Measurements from ENCODE around the gene MGRN1. TPM values are rescaled to one million over a fixed set of nuclear protein-coding genes. Genes with fewer than 3 reads are reported as not detected.
A peak's percentile ranks its signal among the peaks of the same experiment; 100 is the strongest.

Gene MGRN1
- total RNA-seq, 2 donors from 2014 or later, result 66.9 to 71.4 TPM

GRCh38 chr16:4654964-4655590 is 30.5 kb downstream of the MGRN1 start:
- H3K36me3 Mint-ChIP-seq (ENCODE audit: low read depth), result peaks cover 47% of the 10 kb centered on the region
- H3K9me3 Mint-ChIP-seq, result no peaks in the 10 kb centered on the region
- Histone ChIP-seq H3K4me1 (ENCODE audit: control insufficient read depth, insufficient read depth, low read length) (peaks cover 3% of the 10 kb centered on the region), H3K27ac (ENCODE audit: low read depth, low read length) (no peak overlapping the region), H3K27me3 (ENCODE audit: control insufficient read depth, insufficient read depth, low read length, poor library complexity, severe bottlenecking) (no peaks in the 10 kb centered on the region), H3K9me3 (ENCODE audit: control insufficient read depth, low read length) (no peaks in the 10 kb centered on the region), H3K36me3 (ENCODE audit: control insufficient read depth, insufficient read depth, low read length) (peaks cover 21% of the 10 kb centered on the region), H3K4me3 (ENCODE audit: low read length) (no peak overlapping the region), H3K9ac (ENCODE audit: extremely low read depth, low read length, poor library complexity, severe bottlenecking) (no peak overlapping the region)
- TF ChIP-seq, protein P1, sequence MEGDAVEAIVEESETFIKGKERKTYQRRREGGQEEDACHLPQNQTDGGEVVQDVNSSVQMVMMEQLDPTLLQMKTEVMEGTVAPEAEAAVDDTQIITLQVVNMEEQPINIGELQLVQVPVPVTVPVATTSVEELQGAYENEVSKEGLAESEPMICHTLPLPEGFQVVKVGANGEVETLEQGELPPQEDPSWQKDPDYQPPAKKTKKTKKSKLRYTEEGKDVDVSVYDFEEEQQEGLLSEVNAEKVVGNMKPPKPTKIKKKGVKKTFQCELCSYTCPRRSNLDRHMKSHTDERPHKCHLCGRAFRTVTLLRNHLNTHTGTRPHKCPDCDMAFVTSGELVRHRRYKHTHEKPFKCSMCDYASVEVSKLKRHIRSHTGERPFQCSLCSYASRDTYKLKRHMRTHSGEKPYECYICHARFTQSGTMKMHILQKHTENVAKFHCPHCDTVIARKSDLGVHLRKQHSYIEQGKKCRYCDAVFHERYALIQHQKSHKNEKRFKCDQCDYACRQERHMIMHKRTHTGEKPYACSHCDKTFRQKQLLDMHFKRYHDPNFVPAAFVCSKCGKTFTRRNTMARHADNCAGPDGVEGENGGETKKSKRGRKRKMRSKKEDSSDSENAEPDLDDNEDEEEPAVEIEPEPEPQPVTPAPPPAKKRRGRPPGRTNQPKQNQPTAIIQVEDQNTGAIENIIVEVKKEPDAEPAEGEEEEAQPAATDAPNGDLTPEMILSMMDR (conservative IDR thresholded peaks at IDR 0.05), result no peak
- no peaks in the 10 kb centered on the region for H3K27me3 Mint-ChIP-seq (ENCODE audit: insufficient read depth)
- H3K4me3 Mint-ChIP-seq, result no peak overlapping the region
- peak overlapping the region; percentile 90 for H3K27ac Mint-ChIP-seq
- H3K4me1 Mint-ChIP-seq, result peaks cover 16% of the 10 kb centered on the region
- 96% methylated on average over 10 to 12 of the region's 12 CpGs for WGBS, 2 experiments (ENCODE audit: insufficient coverage in 1 of 2, insufficient read length in 1 of 2)
- DNase-seq, result no peak

DNA sequence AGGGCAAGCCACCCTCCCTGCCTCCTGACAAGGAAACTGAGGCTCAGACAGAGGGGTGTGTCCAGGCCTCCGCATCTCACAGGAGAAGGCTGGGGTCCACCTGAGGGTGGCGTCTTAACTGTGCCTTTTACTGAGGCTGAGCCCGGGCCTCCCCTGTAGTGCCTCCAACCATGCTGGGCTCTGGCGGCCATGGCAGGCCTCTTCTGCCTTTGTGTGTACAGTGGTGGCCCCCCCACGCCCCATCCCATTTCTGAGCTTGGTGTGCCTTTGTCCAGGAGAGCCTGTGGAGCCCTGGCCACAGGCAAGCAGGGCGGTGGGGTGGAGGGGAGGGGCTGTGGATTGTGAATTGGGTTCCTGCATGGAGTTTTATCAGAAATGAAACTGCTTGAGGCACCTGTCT is 31.2 kb downstream of the MGRN1 start:
- 88 to 95% methylated on average over 4 to 6 of the region's 6 CpGs for WGBS, 2 experiments (ENCODE audit: insufficient coverage in 1 of 2, insufficient read length in 1 of 2)
- H3K4me3 Mint-ChIP-seq, result no peak overlapping the region
- TF ChIP-seq, protein P1 (conservative IDR thresholded peaks at IDR 0.05), result no peak
- peaks cover 16% of the 10 kb centered on the region for H3K4me1 Mint-ChIP-seq
- H3K4me3 ChIP-seq (ENCODE audit: low read length), result no peak overlapping the region
- H3K27ac Mint-ChIP-seq, result peak overlapping the region; percentile 35
- peaks cover 41% of the 10 kb centered on the region for H3K36me3 Mint-ChIP-seq (ENCODE audit: low read depth)
- peaks cover 3% of the 10 kb centered on the region for H3K4me1 ChIP-seq (ENCODE audit: control insufficient read depth, insufficient read depth, low read length)
- H3K9ac ChIP-seq (ENCODE audit: extremely low read depth, low read length, poor library complexity, severe bottlenecking), result no peak overlapping the region
- H3K36me3 ChIP-seq (ENCODE audit: control insufficient read depth, insufficient read depth, low read length), result peaks cover 21% of the 10 kb centered on the region
- H3K27me3 Mint-ChIP-seq (ENCODE audit: insufficient read depth), result no peaks in the 10 kb centered on the region
- H3K27me3 ChIP-seq (ENCODE audit: control insufficient read depth, insufficient read depth, low read length, poor library complexity, severe bottlenecking), result no peaks in the 10 kb centered on the region
- no peaks in the 10 kb centered on the region for H3K9me3 Mint-ChIP-seq
- DNase-seq, result no peak
- H3K9me3 ChIP-seq (ENCODE audit: control insufficient read depth, low read length), result no peaks in the 10 kb centered on the region
- no peak overlapping the region for H3K27ac ChIP-seq (ENCODE audit: low read depth, low read length)

DNA sequence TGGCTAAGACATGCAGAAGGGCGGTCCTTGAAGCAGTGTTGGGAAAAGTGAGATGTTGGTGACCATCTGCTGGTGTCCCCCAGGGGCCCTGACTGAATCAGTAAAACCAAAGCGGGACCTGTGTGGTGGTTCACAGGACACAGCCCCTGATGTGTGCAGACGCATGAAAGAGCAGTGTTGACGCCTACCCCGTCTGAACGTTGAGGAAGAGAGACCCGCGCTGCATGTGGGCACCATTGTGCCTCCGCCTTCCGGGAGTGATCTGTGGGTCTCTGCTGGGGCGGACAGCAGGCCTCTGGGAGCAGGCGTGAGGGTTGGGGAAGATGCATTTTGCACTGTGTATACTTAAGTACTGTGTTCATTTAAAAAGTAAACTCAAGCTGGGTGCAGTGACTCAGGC is 31.6 kb downstream of the MGRN1 start:
- H3K36me3 Mint-ChIP-seq (ENCODE audit: low read depth), result peaks cover 37% of the 10 kb centered on the region
- Histone ChIP-seq H3K9me3 (ENCODE audit: control insufficient read depth, low read length) (no peaks in the 10 kb centered on the region), H3K27me3 (ENCODE audit: control insufficient read depth, insufficient read depth, low read length, poor library complexity, severe bottlenecking) (no peaks in the 10 kb centered on the region), H3K4me1 (ENCODE audit: control insufficient read depth, insufficient read depth, low read length) (peaks cover 3% of the 10 kb centered on the region), H3K27ac (ENCODE audit: low read depth, low read length) (no peak overlapping the region), H3K36me3 (ENCODE audit: control insufficient read depth, insufficient read depth, low read length) (peaks cover 21% of the 10 kb centered on the region), H3K9ac (ENCODE audit: extremely low read depth, low read length, poor library complexity, severe bottlenecking) (no peak overlapping the region), H3K4me3 (ENCODE audit: low read length) (no peak overlapping the region)
- H3K9me3 Mint-ChIP-seq, result no peaks in the 10 kb centered on the region
- H3K27ac Mint-ChIP-seq, result peak overlapping the region; percentile 35
- H3K4me1 Mint-ChIP-seq, result peaks cover 16% of the 10 kb centered on the region
- WGBS, 2 experiments (ENCODE audit: insufficient coverage in 1 of 2, insufficient read length in 1 of 2), result 94 to 98% methylated on average over 11 to 12 of the region's 12 CpGs
- no peak for DNase-seq
- TF ChIP-seq, protein P1 (conservative IDR thresholded peaks at IDR 0.05), result no peak
- H3K4me3 Mint-ChIP-seq, result no peak overlapping the region
- no peaks in the 10 kb centered on the region for H3K27me3 Mint-ChIP-seq (ENCODE audit: insufficient read depth)
